Chondrocyte (in vitro differentiated cells): ENCODE data around the gene OLA1. TPM values are rescaled to one million over a fixed set of nuclear protein-coding genes. Genes with fewer than 3 reads are reported as not detected.

Source experiments
- DNase-seq: peaks from one replicate; pipeline ENCODE4 v3.0.0; 2021; ENCODE audit warnings: mixed read lengths, low spot score
- H3K27ac Mint-ChIP-seq: one replicate; pipeline ENCODE4 v1.8.0; 2021; ENCODE audit warnings: mild to moderate bottlenecking, moderate library complexity, mixed read lengths; ENCODE audit not compliant: unreplicated experiment
- H3K27me3 Mint-ChIP-seq: 2 replicates; pipeline ENCODE4 v1.8.0; 2021; ENCODE audit warnings: low read depth, mixed read lengths
- H3K36me3 Mint-ChIP-seq: 2 replicates; pipeline ENCODE4 v1.8.0; 2021; ENCODE audit warnings: low read depth, mixed read lengths
- H3K4me1 Mint-ChIP-seq: 2 replicates; pipeline ENCODE4 v1.8.0; 2021; ENCODE audit warnings: low read depth, mild to moderate bottlenecking, mixed read lengths
- H3K4me3 Mint-ChIP-seq: one replicate; pipeline ENCODE4 v1.8.0; 2021; ENCODE audit warnings: mild to moderate bottlenecking, moderate library complexity, mixed read lengths; ENCODE audit not compliant: unreplicated experiment
- H3K9me3 Mint-ChIP-seq: 2 replicates; pipeline ENCODE4 v1.8.0; 2021; ENCODE audit warnings: low read depth, mixed read lengths
- CTCF ChIP-seq: fragments of 200-600 bp; sonication (generic); IDR thresholded peaks from 2 replicates; pipeline ENCODE4 v1.5.0; 2021; ENCODE audit warnings: antibody characterized with exemption, mild to moderate bottlenecking, moderate library complexity
- total RNA-seq: library from RNA; stranded (reverse); gene quantifications from 3 replicates; pipeline ENCODE4 v1.2.1, GENCODE V29; 2021

Gene OLA1
- total RNA-seq, 1 donor from 2014 or later = 77.5 TPM

DNA sequence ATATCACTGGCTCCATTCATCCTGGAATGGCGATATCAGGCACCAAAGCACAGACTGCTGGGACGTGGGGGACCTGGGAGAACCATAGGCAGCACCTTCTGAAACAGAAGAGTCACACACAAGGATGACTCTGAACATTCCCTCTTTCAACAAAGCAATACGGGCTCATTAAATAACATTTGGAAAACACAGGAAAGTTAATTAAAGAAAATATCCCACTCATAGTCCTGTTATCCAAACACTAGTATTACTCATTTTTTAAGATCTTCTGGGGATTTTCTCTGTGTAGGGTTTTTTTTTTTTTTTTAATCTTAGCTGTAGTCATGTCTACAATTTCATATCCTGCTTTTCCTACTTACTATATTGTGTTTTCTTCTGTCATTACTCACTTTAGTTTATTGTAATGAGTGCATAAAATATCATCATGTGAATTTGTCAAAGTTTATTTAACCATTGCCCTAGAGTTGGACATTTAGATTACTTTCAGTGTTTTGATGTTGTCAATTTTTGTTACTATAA, 213.2 kb downstream of the OLA1 start:
- Mint-ChIP-seq H3K27me3 (no peaks in the 10 kb centered on the region), H3K4me3 (no peak overlapping the region), H3K9me3 (no peaks in the 10 kb centered on the region), H3K4me1 (peaks cover 62% of the 10 kb centered on the region), H3K27ac (no peak overlapping the region), H3K36me3 (no peaks in the 10 kb centered on the region)
- TF ChIP-seq CTCF = no peak
- DNase-seq = no peak

- H3K4me1 Mint-ChIP-seq = peaks cover 47% of the 10 kb centered on the region
- no peak overlapping the region for H3K27ac Mint-ChIP-seq
- no peaks in the 10 kb centered on the region for H3K9me3 Mint-ChIP-seq
- H3K36me3 Mint-ChIP-seq = no peaks in the 10 kb centered on the region
- no peak overlapping the region for H3K4me3 Mint-ChIP-seq
- TF ChIP-seq CTCF = no peak
- no peak for DNase-seq
- H3K27me3 Mint-ChIP-seq = no peaks in the 10 kb centered on the region
Observed at GRCh38 chr2:174033163-174033550, 215.2 kb downstream of the OLA1 start.

DNA sequence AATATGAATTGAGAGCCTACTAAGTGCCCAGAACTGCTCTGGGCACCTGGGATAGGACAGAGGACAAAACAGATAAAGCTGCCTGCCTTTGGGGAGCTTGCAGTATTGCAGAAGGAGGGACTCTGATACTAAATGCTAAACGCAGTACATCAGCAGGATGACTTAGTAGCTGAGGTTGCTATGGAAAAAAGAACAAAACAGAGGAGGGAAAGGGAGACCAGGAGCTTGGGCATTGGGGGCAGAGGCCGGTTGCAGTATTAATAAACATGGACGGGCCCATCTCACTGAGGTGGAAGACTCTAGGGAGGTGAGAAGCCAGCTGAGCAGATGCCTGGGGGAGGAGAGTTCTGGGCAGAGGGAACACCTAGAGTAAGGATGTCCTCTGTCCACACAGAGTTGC, 217.1 kb downstream of the OLA1 start:
- H3K4me1 Mint-ChIP-seq = peaks cover 36% of the 10 kb centered on the region
- H3K27me3 Mint-ChIP-seq = no peaks in the 10 kb centered on the region
- no peak for TF ChIP-seq CTCF
- no peaks in the 10 kb centered on the region for H3K9me3 Mint-ChIP-seq
- no peak overlapping the region for H3K27ac Mint-ChIP-seq
- no peak for DNase-seq
- H3K36me3 Mint-ChIP-seq = no peaks in the 10 kb centered on the region
- H3K4me3 Mint-ChIP-seq = no peak overlapping the region

GRCh38 chr2:174028935-174029334, 219.4 kb downstream of the OLA1 start:
- no peak for TF ChIP-seq CTCF
- Mint-ChIP-seq H3K4me1 (peaks cover 40% of the 10 kb centered on the region), H3K4me3 (no peak overlapping the region), H3K27ac (no peak overlapping the region), H3K27me3 (no peaks in the 10 kb centered on the region), H3K36me3 (no peaks in the 10 kb centered on the region), H3K9me3 (no peaks in the 10 kb centered on the region)
- no peak for DNase-seq

DNA sequence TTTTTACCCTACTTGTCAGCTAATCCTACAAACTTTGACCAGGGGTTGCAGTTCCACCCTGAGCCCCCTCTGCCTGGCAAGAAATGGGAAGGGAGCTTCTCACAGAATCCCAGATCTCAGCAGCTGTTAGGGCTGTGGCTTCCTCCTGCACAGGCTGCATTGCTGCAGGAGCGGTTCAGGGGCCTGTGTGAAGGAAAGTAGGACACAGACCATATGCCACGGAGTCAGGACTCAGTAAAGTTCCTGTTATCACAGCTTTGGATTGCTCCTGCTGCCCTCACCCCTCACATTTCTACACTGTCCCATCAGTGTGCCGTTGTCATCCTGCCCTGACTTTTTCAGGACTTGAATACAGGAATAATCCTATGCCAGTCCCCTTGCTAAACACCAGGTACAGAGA, 220.4 kb downstream of the OLA1 start:
- Mint-ChIP-seq H3K4me1 (peaks cover 41% of the 10 kb centered on the region), H3K27ac (no peak overlapping the region), H3K36me3 (no peaks in the 10 kb centered on the region), H3K4me3 (no peak overlapping the region), H3K9me3 (no peaks in the 10 kb centered on the region), H3K27me3 (no peaks in the 10 kb centered on the region)
- no peak for DNase-seq
- TF ChIP-seq CTCF = no peak
